GM11168 (cell line): ENCODE data around the gene ZNF385C.

Experiments used
- in situ Hi-C: fragments of 300-500 bp; cut with MboI; formaldehyde crosslinking; loops from one replicate; pipeline ENCODE4 v1.12.0; 2022; ENCODE audit warnings: low sequenced_read_pairs; ENCODE audit not compliant: unreplicated experiment

Gene ZNF385C

DNA sequence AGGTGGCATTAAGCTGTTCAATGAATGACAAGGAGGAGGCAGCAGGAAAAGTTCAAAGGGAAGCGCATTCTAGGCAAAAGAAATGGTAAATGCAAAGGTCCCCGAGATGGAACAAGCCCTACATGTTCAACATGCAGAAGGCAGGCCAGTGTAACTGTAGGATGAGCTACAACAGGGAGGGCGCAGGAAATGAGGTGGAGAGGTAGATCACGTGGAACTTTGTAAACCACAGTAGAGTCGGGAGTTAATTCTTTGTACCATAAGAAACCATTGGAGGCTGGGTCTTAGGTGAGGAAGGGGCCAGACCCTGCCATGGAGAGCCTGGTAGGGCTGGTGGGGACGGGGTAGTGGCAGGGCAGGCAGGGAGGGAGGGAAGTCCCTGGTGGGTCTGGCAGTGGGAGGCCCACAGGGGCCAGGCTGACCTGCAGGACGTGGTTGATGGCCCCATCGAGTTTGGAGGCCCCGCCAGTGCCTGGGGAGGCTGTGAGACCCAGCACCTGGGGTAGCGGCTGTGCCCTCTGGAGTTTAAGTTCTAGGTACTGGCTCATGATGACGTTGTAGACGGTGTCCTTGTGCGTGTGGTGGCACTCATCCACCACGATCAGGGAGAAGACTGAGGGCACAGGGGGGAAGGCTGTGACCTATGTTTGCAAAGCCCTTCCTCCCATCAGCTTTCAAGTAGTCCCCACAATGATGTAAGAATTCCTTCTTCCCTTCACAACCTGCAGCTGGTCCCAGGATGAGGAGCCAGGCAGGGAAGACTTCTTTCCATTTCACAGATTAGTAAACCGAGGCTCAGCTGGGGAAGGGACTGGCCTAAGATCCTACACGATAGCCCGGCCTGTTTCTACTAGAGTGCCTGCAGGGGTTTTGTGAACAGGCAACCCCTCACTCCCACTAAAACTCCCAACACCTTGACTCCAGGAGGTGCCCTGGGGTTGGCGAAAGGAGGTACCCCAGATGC, 12.3 kb upstream of the ZNF385C start:
- in situ Hi-C loops, result loop anchor here (5.0 to 10.0 kb wide), 3 partner anchors 46 to 153 kb away; no protein-coding TSS in a partner anchor

DNA sequence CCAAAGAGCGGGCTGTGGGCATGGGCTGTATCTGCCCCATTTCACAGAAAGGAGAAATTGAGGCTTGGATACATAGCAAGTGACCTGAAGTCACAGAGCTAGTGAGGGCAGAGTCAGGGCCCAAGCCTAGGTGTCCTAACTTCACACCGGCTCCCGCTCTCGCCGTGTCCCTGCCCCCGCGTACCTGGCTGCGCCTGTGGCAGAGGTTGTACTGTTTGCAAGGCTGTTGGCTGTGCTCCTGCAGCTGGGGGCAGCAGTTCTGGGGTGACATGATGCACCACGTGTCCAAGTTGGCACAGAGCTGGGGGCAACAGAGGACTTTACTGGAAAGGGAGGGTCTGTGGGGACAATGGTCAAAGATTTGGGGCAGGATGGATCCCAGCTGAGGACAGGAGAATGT, 10.8 kb upstream of the ZNF385C start:
- in situ Hi-C loops, result no loop called here

DNA sequence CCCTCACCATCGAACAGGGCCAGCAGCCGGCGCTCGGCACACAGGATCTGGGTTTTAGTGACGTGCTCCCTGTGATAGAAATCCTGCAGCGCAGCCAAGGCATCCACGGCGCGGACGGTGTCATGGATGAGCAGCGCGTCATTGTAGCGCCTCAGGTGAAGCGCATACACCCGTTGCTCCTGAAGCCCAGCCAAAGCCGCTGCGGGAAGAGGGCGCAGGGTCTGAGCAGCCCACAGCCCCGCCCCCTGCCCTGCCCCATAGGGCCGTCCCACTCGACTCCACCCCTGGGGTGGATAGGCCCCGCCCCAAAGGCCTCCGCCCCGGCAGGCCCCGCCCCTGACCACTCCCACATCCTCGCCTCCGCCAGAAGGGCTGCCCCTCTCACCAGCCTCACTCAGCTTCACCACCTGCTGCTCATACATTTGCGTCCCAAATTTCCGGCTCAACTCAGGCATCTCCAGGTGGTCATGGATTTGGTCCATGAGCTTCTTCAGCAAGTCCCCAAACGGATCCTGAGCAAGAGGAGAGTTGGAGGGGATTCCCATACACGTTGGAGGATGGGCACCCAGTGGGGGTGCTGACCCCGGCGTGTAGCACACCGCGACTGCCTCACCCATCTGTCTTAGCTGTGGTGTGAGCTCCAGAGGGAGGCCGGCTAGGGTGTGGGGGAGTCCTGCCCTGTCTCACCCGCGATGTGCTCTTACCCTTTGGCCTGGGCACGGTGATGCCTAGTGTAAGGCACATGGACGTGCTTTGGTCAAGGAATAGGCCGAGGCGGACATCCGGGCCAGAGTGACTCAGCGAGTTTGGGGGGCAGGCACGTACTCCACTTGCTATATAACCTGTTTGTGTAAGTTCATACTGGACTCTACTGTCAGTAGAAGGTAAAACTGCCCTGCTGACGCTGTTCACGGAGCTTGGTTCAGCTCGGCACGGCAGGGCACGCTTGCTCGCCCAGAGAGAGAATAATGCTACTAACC, 9.6 kb upstream of the ZNF385C start:
- in situ Hi-C loops, result no loop called here

DNA sequence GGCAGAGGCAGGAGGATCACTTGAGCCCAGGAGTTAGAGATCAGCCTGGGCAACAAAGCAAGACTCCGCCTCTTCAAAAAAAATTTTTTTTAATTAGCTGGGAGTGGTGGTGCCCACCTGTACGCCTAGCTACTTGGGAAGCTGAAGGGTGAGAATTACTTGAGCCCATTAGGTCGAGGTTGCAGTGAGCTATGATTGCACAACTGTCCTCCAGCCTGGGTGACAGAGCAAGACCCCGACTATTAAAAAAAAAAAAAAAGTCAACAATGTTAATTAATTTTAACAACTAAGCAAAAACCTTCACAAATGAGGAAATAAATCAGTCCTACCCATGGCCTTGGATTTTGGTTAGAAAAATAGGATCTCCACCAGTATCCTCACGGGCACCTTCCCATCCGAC, 8.9 kb upstream of the ZNF385C start:
- in situ Hi-C loops, result no loop called here

DNA sequence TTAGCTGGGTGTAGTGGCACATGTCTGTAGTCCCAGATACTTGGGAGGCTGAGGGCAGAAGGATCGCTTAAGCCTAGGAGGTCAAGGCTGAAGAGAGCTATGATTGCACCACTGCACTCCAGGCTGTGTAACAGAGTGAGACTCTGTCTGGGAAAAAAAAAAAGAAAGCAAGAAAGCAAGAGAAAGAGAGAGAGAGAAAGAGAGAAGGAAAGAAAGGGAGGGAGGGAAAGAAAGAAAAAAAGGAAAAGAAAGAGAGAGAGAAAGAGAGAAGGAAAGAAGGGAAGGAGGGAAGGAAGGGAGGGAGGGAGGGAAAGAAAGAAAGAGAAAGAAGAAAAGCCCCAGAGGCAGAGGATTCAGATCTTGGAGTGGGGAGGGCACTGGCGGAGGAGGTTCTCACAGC, 7.7 kb upstream of the ZNF385C start:
- in situ Hi-C loops, result no loop called here

DNA sequence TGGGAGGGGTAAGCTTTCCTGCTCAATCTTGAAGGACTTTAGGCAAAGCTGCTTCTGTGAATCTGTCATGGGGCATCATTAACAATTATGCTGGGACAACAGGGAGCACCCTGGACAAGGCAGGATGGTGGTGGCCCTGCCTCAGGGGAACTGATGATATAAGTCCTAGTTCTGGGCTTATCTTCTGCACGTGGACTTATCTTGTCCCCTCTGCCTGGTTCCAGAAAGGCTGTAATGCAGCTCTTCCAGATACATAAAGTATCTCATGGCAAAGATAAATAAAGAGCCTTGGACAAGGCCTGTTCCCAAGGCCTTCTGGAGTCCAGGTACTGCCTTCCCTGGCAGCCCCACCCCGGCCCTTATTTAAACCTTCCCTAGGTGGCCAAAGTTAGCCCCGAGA, 6.0 kb upstream of the ZNF385C start:
- in situ Hi-C loops, result no loop called here

DNA sequence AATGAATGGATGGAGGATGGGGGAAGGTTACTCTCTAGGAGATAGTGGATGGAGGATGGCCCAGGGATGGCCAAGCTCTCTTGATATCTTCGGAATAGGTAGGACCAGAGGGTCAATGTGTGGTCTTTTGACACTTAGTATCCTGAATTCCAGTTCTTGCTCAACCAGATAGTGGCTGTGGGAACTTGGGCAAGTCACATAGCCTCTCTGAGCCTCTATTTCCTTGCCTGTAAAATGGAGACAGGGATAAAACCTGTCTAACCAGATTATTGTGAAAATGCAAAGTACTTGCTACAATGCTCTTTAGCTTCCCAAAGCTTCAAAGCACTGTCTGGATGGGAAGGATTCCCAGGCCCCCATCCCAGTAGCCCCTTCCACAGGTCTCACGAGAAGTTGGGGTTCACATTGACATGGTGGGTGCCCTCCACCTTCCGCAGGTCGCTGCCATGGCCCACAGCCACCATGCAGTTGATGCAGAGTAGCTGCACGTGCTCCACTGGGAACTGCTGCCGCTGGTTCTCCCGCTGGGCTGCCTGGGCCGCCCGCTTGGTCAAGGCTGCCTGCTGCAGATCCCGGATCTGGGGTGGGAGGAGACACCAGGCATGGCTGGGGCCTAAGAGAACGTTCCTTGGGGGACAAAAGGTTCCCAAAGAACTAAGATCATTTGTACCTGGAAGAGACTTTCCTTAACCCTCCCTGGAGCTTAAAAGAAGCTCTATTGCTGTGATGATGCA, 5.1 kb upstream of the ZNF385C start:
- in situ Hi-C loops, result no loop called here

DNA sequence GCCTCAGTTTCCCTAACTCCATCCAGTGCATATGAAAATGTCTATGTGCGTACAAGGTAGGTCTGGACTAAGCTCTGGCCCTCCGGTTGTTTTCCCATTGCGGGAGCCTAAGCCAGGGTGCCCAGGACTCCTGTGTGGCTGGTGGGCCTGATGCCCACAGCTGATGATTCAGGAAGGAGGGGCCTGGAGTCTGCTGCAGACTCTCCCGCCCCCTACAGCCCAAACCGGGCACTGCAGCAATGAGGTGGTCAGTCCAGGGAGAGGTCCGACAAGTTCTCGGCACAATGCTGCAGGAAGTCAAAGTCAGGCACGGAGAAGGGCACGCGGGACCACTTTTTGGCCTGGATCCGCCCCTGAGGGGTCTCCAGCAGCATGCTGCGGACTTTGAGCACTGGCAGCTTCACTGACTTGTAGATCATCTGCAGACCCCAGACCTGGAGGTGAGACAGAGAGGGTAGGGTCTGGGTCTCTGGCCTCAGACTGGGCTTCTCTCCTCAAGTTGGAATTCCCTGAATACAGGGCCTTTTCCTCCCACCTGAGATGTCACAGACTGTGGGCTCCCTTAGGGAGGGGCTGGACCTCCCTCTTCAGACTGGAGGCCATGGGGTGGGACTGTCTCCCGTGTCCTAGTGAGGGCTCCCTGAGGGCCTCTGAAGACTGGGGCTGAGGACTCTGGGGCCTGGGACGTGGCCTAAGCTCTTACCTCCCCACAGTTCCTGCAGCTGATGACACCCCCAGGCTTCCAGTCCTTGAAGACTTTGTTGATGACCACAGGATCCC, 3.4 kb upstream of the ZNF385C start:
- in situ Hi-C loops, result no loop called here

DNA sequence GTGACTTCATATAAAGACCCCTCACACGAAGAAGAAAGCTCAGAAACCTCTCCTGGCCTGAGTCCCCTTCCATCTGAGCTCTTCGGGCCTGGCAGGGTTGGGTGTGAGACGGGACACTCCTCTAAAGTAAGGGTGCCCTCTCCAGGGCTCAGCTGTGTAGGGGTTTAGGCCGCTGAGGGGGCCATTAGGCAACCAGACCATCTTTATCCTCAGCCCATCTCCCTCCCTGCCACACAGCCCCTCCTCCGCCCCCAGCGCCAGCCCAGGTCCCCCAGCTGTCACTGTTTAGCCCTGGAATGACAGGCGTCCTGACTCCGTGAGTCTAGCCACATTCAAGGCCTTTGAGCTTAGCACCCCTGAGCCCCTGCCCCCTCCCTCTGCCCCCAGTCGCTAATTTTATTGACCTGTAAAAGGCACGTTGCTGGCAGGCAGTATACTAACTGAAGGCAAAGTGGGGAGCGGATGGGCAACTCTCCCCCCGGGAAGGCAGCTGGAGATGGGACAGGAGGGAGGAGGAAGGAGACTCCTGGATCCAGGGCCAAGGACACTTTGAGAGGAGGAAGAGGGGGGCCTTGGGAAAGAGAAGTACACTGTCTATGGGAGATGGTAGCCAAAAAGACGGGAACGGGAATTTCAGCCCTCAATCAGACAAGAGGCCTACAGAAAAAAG, 592 bp upstream of the ZNF385C start:
- in situ Hi-C loops, result no loop called here

DNA sequence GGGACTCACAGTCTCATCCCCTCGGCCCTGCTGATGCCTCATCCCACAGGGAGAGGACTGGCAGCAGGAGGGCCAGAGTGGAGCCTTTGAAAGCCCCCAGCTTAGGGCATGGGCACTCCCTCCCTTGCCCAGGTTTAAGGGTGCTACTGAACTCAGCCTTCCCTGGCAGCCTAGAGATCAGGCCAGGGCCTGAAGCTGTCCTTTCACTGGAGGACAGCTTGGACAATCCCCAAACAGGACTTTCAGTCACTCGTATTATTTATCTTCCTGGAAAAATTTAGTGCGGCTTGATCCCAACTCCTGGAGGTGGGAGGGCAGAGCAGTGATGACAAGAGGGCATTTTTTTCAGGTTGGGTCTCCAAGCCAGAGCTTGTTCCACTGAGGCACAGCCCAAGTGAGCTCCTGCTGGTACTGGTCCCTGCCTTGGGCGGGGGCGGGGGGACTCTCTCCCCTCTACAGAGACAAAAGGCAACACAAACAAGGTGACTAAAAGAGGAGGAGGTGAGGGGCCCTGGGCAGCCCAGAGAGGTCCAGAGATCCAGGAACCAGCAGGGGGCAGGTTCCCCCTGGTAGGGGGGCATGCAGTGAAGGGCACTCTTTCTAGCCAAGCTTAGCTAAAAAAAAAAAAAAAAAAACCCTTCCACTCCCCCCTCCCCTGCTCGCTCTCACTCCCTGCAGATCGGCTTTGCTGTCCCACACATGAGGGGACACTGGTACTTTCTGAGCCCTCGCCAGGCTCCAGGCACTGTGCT, 1.7 kb downstream of the ZNF385C start:
- in situ Hi-C loops, result no loop called here

DNA sequence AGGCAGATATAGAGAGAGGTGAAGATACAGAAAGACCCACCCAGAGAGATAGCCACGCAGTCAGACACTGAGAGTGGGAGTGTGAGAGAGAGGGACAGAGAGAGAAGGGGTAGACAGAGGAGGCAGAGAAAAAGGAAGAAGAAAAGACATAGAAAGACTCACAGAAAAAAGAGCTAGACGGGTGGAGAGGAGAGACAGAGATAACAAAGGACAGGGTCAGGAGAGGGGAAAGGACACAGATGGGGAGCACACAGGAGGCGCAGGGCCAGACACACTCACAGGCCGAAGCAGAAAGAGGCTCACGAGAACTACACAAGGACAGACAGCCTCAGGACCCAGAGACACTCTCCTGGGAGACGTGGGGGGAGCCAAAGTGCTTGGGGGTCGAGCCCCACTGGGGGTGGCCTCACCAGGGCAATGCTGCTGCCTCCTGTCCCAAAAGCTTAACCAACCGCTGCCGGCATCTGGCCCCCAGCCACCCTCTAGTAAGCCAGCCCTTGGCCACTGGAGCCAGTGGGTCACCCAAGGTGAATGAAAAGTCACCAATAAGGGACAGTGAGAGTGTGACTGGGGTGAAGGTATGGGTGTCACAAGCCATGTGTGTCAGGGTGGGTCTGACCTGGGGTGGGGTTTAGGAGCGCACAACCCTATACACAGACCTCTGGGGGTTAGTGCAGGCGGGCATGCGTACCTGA, 3.8 kb downstream of the ZNF385C start:
- in situ Hi-C loops, result no loop called here

DNA sequence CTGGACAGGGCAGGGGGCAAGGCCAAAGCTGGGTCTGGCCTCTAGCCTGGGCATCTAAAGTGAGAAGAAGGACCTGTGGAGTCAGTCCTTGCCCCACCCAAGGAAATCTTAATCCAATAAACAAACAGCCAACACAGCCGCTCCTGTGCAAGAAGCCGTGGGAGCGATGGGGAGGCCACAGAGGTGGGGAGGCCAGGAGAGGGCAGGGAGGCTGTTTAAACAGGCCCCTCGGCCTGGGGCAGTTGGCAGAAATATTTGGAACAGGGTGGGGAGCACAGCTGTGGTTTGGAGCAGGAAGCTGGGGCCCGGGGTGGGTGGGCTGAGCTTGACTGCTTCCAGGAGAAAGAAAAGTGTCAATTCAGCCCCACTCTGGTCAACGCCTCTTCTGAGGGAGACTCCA, 5.3 kb downstream of the ZNF385C start:
- in situ Hi-C loops, result no loop called here

DNA sequence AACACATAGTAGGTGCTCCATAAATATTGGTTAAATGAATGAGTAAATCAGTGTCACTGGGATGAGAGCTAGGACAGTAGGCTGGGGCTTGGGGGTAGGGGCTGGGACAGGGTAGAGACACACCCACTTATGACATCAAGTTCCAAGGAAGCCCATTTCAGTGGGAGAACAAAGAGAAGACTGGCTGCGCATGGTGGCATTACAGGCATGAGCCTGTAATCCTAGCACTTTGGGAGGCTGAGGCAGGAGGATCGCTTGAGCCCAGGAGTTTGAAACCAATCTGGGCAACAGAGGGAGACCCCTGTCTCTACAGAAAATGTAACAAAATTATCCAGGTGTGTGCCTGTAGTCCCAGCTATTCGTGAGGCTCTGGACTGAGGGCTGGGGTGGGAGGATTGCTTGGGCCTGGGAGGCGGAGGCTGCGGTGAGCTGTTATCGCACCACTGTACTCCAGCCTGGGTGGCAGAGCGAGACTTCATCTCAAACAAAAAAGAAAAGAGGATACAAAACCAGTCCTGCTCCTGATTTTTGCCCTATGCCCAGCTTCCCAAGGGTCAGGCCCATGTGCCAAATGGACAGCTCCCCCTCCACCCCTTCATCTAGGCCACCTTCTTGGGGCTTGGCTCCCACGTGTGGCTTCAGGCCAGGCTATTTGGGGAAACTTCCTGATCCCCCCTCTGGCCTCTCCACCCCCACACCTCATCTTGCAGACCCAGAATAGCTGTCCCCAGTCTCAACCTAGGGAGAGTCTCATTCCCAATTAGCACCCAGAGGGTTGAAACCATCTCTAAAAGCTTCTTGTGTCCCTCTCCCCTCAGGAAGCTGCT, 7.1 kb downstream of the ZNF385C start:
- in situ Hi-C loops, result no loop called here

DNA sequence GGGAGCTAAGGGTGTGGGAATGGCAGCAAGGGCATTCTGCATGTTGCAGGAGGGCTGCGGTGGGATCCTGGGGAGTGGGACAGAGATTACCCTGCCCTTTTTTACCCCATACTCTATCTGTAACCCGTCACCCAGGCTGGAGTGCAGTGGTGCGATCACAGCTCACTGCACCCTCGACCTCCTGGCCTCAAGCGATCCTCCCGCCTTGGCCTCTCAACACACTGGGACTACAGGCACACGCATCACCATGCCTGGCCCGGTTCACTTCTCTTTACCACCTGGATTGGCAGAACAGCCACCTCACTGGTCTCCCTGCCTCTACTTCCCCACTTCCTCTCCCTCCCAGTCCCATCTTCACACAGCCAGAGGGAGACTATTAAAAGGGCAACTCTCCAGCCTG, 9.5 kb downstream of the ZNF385C start:
- in situ Hi-C loops, result no loop called here

DNA sequence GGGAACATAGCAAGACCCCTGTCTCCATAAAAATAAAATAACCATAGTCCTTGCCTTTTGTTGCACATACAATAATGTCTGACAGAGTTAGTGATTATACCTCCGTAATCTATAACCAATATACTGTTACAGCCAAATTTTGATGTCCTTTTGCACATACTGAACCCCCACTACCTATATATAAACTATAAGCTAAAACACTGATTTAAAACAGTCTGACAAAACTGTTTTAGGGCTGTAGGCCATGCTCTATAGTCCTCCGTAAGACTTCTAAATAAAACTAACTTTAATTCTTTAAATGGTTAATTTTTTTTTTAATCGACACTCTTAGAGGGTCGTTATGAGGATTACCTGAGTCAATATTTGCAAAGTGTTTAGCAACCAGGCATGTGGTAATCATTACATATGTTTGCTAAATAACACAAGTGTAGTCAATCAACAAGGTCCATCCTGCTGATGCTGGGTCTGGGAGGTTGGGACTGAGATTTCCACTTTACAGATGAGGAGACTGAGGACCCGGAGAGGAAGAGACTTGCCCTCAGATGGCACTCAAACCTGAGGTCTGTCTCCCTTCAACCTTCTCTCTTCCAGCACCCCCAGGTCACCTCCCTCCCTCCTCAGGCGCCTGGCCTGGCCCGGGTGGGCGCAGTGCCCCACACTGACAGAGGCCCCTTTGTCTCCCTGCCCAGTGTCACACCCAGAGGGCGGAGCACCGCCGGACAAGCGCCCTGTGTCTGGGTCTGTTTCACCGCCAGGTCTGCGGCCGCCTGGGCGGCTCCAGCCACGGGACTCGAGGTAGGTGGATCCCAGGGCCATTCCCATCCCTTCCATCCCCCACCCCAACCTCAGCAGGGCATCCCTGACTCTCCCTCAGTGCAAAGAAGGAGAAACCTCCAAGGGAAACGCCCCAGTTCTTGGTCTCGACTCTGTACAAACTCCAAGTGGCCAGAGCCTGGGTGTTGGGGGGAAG, 10.3 kb downstream of the ZNF385C start:
- in situ Hi-C loops, result no loop called here
